ENCODE measurements around the gene FOXP3. TPM values are rescaled to one million over a fixed set of nuclear protein-coding genes. Genes with fewer than 3 reads are reported as not detected.

Gene FOXP3
- total and polyA plus RNA-seq, 2 of the 8 experiments (the other 6 are each of a cell fraction or from before 2014, with no cell fraction given): 0.37 to 0.54 TPM

GRCh38 chrX:49238735-49239134, 25.8 kb downstream of the FOXP3 start:
- POLR2A ChIA-PET (ENCODE audit: partially characterized antibody): interaction anchor here (1.2 kb wide), 1 partner anchor 10 kb away, joined by 3 read pairs; no protein-coding TSS in a partner anchor
- H4K20me1 ChIP-seq (replicated peaks in 1 of 2; ENCODE audit: control insufficient read depth in 1 of 2, insufficient read depth in 2 of 2, low read length in 2 of 2): no peaks in the 10 kb centered on the region
- FAIRE-seq: no peak
- TF ChIP-seq CBX8 (IDR thresholded peaks at IDR 0.05; ENCODE audit: borderline replicate concordance, low read depth, low read length): no peak
- TF ChIP-seq CHD1 (IDR thresholded peaks at IDR 0.05; ENCODE audit: low read depth, low read length): no peak
- no peak for TF ChIP-seq EZH2 (IDR thresholded peaks at IDR 0.05; ENCODE audit: low read depth, low read length, severe bottlenecking)
- no peak for TF ChIP-seq SIN3A (conservative IDR thresholded peaks at IDR 0.05 in 1 of 2, IDR thresholded peaks at IDR 0.05 in 1 of 2; ENCODE audit: low read depth in 1 of 2, low read length in 2 of 2)
- no peak for TF ChIP-seq EP300 (IDR thresholded peaks at IDR 0.05; ENCODE audit: borderline replicate concordance in 1 of 2, low read depth in 2 of 2, low read length in 2 of 2)
- no peak for TF ChIP-seq CTCF (IDR thresholded peaks at IDR 0.05; ENCODE audit: control extremely low read depth in 1 of 3, insufficient read depth in 1 of 3, low read depth in 1 of 3, low read length in 3 of 3)
- no peak for TF ChIP-seq MAX (IDR thresholded peaks at IDR 0.05)
- no peak for TF ChIP-seq ATF3 (IDR thresholded peaks at IDR 0.05; ENCODE audit: insufficient read depth, low read depth, low read length)
- TF ChIP-seq JUN (IDR thresholded peaks at IDR 0.05; ENCODE audit: low read depth, low read length): no peak
- no peak for TF ChIP-seq YY1 (IDR thresholded peaks at IDR 0.05; ENCODE audit: low read depth, low read length)

More at GRCh38 chrX:49238735-49239134, 25.8 kb downstream of the FOXP3 start:
- no peak for DNase-seq (ENCODE audit: low read depth in 1 of 2, low spot score in 2 of 2)
- Histone ChIP-seq H2BK20ac (ENCODE audit: low read length) (no peak overlapping the region), H3K23ac (ENCODE audit: insufficient read length) (no peak overlapping the region), H3K4me2 (ENCODE audit: insufficient read depth in 1 of 2, low read depth in 2 of 2, low read length in 2 of 2) (no peak overlapping the region), H4K8ac (ENCODE audit: extremely low read depth, insufficient read depth, low read length) (no peak overlapping the region), H3K9ac (replicated peaks in 1 of 4; ENCODE audit: extremely low read depth in 1 of 4, low read depth in 3 of 4, low read length in 3 of 4) (no peak overlapping the region), H4K91ac (replicated peaks; ENCODE audit: insufficient read length, low read length) (no peak overlapping the region), H3K4me1 (replicated peaks in 1 of 4; ENCODE audit: control insufficient read depth in 3 of 4, insufficient read depth in 4 of 4, low read length in 3 of 4) (no peaks in the 10 kb centered on the region), H3K79me1 (ENCODE audit: low read depth, low read length) (no peaks in the 10 kb centered on the region), H2BK120ac (replicated peaks; ENCODE audit: low read depth, low read length) (no peak overlapping the region), H2BK12ac (ENCODE audit: low read depth, low read length) (no peak overlapping the region), H3K27me3 (replicated peaks in 1 of 4; ENCODE audit: control insufficient read depth in 3 of 4, extremely low read depth in 1 of 4, insufficient read depth in 3 of 4, low read length in 3 of 4) (no peaks in the 10 kb centered on the region), H3K18ac (ENCODE audit: extremely low read depth, low read length) (no peak overlapping the region), H3K56ac (replicated peaks; ENCODE audit: insufficient read length, low read depth, low read length) (no peak overlapping the region), H3K36me3 (ENCODE audit: control insufficient read depth in 2 of 4, insufficient read depth in 4 of 4, low read length in 3 of 4) (no peaks in the 10 kb centered on the region; a peak in 1 of 8 replicates), H2AK5ac (ENCODE audit: low read depth, low read length) (no peak overlapping the region), H2BK5ac (ENCODE audit: low read depth, low read length) (no peak overlapping the region), H3K9me3 (ENCODE audit: insufficient read depth in 2 of 2, low read depth in 1 of 2, low read length in 1 of 2) (no peaks in the 10 kb centered on the region), H3K14ac (ENCODE audit: insufficient read length) (no peak overlapping the region), H2BK15ac (ENCODE audit: low read length) (no peak overlapping the region), H4K5ac (ENCODE audit: insufficient read length, low read depth, low read length) (no peak overlapping the region), H3K4ac (replicated peaks; ENCODE audit: insufficient read length, low read depth, low read length) (no peak overlapping the region), H3K23me2 (ENCODE audit: low read depth, low read length) (peaks cover 2% of the 10 kb centered on the region; the same call in 1 of the 2 replicates), H3K4me3 (ENCODE audit: extremely low read depth in 1 of 4, insufficient read depth in 2 of 4, low read depth in 3 of 4, low read length in 4 of 4) (no peak overlapping the region), H3K79me2 (ENCODE audit: control insufficient read depth in 1 of 2, insufficient read depth in 2 of 2, low read length in 2 of 2) (no peaks in the 10 kb centered on the region), H3K27ac (ENCODE audit: low read depth, low read length) (no peak overlapping the region), H2AFZ (ENCODE audit: low read length) (no peak overlapping the region)
- 96% methylated on average over 3 of the region's 7 CpGs; no CpG with 5 or more reads in 1 of the 2 experiments for WGBS, 2 experiments (ENCODE audit: extremely low coverage in 1 of 2, insufficient coverage in 1 of 2, insufficient read length in 1 of 2, insufficient replicate concordance in 2 of 2, low coverage in 1 of 2, low lambda C conversion rate in 2 of 2, missing lambda C conversion rate in 1 of 2)
- CTCF ChIA-PET (ENCODE audit: partially characterized antibody): no interaction called here

Data from H1 (cell line).